Epithelial cell of esophagus (primary cell): Measurements from ENCODE around the gene MKNK2.
A peak's percentile ranks its signal among the peaks of the same experiment; 100 is the strongest.

Source experiments
- DNase-seq: peaks from one replicate; pipeline ENCODE4 v3.0.0; 2010; ENCODE audit warnings: low read depth
- H3K4me3 ChIP-seq: 2 replicates; pipeline ENCODE4 v1.5.1; 2011; ENCODE audit warnings: mild to moderate bottlenecking, low read length, control low read depth
- TF ChIP-seq, protein P1 (sequence below): IDR thresholded peaks from 2 replicates; pipeline ENCODE4 v1.5.1; 2011; ENCODE audit warnings: low read depth, mild to moderate bottlenecking, low read length, control low read depth, inconsistent platforms; ENCODE audit not compliant: insufficient read depth; ENCODE audit errors: missing control alignments

Gene MKNK2

DNA sequence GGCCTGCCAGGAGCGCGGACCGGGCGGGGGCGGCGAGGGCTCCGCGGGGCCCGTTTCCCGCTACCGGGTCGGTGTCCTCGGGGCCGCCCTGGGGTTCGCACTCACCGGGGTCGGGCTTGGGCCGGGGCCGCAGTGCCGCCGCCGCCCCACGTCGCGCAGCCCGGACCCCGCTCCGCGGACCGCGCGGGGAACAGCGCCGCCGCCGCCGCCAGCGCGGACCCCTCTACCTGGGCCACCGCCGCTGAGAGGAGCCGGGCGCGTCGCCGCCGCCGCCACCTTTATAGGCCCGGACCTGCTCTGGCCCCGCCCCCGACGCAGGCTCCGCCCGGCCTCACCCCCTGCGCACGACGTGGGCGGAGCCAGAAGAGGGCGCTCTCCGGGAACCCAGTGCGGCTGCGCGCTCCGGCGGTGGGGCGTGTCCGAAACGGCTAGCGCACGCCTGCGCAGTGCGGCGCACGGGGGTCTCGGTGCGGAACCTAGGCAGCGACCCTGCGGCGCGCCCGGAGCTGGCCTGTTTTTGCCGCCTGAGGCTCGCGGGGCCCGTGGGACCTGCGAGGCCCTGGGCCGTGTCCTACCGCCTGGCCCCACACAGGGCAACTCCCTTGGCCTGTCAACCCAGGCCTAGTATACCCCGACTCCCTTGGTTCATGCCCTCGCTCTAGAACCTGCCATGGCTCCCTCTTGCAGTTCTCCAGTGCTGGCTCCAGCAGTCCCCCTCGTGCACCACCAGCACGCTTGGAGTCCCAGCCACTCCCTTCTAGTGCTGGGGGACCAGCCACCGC is at the start of gene MKNK2:
MKNK2 (minus strand) TSS at position 254 of the 782 bp plus-strand sequence. CDS start 393 bp downstream, outside the sequence.
- TF ChIP-seq, protein P1, sequence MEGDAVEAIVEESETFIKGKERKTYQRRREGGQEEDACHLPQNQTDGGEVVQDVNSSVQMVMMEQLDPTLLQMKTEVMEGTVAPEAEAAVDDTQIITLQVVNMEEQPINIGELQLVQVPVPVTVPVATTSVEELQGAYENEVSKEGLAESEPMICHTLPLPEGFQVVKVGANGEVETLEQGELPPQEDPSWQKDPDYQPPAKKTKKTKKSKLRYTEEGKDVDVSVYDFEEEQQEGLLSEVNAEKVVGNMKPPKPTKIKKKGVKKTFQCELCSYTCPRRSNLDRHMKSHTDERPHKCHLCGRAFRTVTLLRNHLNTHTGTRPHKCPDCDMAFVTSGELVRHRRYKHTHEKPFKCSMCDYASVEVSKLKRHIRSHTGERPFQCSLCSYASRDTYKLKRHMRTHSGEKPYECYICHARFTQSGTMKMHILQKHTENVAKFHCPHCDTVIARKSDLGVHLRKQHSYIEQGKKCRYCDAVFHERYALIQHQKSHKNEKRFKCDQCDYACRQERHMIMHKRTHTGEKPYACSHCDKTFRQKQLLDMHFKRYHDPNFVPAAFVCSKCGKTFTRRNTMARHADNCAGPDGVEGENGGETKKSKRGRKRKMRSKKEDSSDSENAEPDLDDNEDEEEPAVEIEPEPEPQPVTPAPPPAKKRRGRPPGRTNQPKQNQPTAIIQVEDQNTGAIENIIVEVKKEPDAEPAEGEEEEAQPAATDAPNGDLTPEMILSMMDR, result peak; percentile 37
- peak; percentile 82 for DNase-seq
- peak within 1 kb of the TSS; percentile 96 for H3K4me3 ChIP-seq

DNA sequence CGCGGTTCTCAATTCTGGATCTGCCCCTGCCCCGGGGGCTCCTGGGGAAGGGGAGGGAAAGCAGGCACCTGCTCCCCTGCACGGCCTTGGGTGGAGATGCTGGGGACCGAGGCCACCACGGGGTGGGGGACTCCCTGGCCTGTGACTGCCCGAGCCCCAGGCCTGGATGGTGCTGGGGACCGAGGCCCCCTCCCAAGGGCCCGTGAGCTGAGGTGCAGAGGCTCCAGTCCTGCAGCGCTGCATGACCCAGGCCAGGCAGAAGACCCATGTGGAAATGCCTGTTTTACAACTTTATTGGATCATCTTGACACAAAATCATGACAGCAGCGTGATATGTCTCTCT is 49.6 kb upstream of the MKNK2 start:
- TF ChIP-seq, protein P1, result no peak
- DNase-seq, result no peak
- H3K4me3 ChIP-seq, result no peak overlapping the region

DNA sequence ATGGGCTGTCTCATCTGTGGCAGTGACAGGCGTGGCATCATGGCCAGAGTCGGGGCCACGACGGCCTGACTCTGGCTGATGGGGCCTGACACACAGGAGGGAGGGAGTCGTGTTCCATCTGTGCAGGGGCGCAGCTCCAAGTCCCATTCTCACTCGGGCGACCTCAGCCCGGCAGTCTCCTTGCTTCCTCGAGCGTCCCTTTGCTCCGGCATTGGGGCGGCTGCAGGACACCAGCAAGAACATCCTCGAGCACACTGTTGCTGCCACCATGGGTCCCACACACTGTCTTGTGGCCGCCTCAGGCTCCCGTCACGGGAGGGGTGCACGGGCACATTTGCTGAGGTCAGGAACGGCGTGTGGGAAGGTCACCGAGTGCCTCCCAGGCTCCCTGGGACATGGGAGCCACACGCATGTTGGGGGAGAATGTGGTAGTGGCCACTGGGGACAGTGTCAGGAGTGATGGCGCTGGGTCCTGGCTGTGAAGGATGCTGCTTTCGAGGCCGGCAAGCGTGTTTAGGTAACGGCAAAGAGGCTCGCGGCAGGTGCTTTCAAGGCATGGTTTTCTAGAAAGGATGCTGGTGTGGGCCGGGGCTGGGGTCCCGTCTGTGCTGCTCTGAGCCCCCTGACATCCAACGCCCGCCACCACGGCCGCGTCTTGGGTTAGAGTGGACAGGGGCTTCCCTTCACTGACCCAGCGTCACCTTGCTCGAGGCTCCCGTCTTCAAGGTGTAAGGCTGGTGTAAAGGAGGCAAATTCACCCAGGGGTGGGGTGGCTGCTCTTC is 49.1 kb upstream of the MKNK2 start:
- H3K4me3 ChIP-seq, result no peak overlapping the region
- DNase-seq, result no peak
- TF ChIP-seq, protein P1, result no peak

DNA sequence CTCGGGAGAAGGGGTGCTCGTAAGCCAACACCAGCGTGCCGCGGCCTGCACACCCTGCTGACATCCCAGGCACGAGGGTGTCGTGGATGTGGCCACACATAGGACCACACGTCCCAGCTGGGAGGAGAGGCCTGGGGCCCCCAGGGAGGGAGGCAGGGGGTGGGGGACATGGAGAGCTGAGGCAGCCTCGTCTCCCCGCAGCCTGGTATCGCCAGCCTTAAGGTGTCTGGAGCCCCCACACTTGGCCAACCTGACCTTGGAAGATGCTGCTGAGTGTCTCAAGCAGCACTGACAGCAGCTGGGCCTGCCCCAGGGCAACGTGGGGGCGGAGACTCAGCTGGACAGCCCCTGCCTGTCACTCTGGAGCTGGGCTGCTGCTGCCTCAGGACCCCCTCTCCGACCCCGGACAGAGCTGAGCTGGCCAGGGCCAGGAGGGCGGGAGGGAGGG is 48.0 kb upstream of the MKNK2 start:
- H3K4me3 ChIP-seq, result no peak overlapping the region
- no peak for DNase-seq
- TF ChIP-seq, protein P1, result no peak

DNA sequence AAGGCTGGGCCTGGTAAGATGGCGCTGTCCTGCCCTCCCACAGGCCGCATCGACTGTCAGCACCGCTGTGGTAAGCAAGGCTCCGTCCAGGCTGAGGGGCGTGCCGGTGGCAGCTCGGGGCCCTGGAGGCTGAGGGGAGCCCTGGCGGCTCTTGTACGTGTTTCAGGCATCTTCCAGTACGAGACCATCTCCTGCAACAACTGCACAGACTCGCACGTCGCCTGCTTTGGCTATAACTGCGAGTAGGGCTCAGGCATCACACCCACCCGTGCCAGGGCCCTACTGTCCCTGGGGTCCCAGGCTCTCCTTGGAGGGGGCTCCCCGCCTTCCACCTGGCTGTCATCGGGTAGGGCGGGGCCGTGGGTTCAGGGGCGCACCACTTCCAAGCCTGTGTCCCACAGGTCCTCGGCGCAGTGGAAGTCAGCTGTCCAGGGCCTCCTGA is 46.9 kb upstream of the MKNK2 start:
- TF ChIP-seq, protein P1, result no peak
- no peak overlapping the region for H3K4me3 ChIP-seq
- DNase-seq, result no peak

DNA sequence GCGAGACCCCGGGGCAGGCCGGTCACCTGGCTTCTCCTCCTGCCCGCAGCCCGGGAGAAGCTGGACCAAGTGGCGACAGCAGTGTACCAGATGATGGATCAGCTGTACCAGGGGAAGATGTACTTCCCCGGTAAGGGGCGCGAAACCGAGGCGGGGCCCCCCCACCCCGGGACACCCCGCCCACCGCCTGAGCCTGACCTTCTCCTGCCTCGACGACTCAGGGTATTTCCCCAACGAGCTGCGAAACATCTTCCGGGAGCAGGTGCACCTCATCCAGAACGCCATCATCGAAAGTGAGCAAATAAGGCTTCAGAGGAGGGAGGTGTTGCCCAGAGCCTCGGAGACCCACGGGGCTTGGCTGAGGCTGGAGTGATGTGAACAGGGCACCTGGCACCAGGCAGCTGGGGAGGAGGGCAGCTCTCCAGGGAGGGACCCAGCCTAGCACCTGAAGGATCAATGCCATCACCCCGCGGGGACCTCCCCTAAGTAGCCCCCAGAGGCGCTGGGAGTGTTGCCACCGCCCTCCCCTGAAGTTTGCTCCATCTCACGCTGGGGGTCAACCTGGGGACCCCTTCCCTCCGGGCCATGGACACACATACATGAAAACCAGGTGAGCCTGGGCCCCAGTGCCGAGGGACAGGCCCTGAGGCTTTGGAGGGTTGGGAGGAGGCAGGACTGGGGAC is 46.3 kb upstream of the MKNK2 start:
- peak overlapping the region; percentile 43 for H3K4me3 ChIP-seq
- TF ChIP-seq, protein P1, result no peak
- no peak for DNase-seq
